GM18870 (cell line): ENCODE measurements around the gene INAVA.

Experiments
- ATAC-seq: cut with Tn5 transposase; IDR thresholded peaks from one replicate; pipeline ENCODE4 v1.9.1; 2021; ENCODE audit warnings: moderate library complexity; ENCODE audit not compliant: unreplicated experiment

INAVA gene

DNA sequence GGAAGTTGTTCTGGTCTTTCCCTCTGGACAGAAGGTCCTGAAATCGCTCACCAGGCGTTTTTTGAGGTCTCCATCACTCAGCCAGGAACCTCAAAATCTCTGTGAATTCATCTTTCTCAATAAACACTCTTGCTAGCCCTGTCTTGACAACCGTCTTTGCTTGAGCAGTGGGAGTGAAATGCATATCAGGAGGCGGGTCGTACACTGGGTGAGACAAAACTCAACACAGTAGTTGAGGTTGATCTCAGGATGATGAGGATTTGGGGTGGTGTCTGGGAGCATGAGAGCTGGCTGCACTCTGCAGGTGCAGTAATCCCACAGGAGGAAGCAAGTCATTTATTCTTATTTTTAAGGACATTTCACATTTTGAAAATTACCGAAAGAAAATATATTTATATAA is 20.0 kb upstream of the INAVA start:
- no peak for ATAC-seq

- ATAC-seq: no peak
Observed at GRCh38 chr1:200875416-200875815, 19.3 kb upstream of the INAVA start.

DNA sequence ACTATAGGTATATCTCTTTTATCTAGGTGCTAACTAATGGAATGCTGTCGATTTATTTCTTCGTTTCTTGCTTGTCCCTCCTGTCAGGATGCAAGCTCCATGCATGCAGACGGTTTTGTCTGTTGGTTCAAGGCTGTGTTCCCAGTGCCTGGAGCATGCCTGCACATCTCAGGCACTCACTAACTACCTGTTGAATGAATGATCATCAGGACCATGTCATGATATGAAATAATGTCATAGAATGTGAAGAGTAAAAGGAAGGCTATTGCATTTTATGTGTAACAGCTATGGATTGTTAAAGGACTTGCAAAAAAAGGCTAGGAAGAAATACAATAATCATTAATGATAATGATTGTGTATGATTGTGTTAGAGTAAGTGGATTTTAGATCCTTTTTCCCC is 17.7 kb upstream of the INAVA start:
- ATAC-seq: no peak

- peak; percentile 85 for ATAC-seq
Observed at GRCh38 chr1:200877839-200878551, 16.7 kb upstream of the INAVA start.

DNA sequence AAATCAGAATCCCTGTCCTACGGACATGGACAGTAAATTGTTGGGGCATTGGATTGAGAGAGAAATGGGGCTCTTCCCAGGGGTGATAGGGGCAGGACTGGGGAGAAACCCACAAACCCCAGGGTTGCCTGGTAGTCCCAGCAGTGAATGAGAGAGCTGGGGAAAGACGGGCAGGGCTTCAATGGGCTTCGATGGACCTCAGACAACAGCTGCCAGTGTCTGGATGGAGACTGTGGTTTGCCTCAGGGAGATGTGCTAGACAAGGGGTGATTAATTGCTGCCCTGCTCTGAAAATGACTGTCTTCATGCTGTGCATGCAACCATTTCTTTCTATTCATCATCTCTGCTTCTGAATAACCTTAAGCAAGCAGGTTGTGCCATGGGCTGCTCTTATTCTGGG is 14.5 kb upstream of the INAVA start:
- ATAC-seq: peak; percentile 82

- ATAC-seq: no peak
Observed at GRCh38 chr1:200883118-200883517, 11.6 kb upstream of the INAVA start.

GRCh38 chr1:200885623-200886402 is 8.9 kb upstream of the INAVA start:
- ATAC-seq: no peak

DNA sequence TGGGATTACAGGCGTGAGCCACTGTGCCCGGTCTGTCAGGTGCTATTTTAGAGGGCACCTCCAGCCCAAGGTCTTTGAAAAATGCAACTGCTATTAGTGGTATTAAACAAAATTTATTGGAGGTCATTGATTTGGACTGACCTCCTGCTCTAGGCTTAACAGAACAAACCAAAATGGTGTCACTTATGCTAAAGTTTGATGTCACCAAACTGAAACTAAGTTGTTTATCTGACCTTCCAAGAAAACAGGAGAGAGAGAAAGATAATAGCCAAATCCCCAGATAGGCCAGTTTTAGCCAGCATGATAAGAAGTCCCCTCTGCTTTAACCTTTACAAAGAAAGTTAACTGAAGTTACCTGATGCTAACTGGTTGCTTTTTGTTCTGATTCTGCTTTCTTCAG is 8.1 kb upstream of the INAVA start:
- no peak for ATAC-seq

- ATAC-seq: no peak
Observed at GRCh38 chr1:200887036-200887435, 7.7 kb upstream of the INAVA start.

GRCh38 chr1:200887772-200888348 is 6.8 kb upstream of the INAVA start:
- no peak for ATAC-seq

- peak; percentile 93 for ATAC-seq
Observed at GRCh38 chr1:200888349-200888838, 6.3 kb upstream of the INAVA start.

DNA sequence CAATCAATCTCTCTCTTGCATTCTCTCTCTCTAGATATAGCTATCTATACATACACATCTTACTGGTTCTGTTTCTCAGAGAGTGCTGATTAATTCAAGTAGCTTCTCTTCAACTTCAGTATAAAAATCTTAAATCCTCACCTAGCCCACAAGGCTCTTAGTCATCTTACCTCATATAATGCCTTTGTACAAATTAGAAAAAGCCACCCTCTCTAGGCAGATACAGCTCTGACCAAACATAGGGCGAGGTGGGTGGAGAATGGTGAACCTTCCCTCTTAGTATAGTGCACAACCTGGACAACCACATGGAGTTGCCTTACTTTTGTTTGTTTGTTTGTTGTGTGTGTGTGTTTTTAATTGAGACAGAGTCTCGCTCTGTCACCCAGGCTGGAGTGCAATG is 5.1 kb upstream of the INAVA start:
- no peak for ATAC-seq

DNA sequence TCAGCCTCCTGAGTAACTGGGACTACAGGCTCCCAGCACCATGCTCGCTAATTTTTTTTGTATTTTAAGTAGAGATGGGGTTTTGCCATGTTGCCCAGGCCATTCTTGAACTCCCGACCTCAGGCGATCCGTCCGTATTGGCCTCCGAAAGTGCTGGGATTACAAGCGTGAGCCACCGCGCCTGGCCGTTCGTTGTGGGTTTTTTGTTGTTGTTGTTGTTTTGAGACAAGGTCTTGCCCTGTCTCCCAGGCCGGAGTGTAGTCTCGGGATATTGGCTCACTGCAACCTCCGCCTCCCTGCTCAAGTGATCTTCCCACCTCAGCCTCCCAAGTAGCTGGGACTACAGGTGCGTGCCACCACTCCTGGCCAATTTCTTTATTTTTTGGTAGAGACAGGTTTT is 4.7 kb upstream of the INAVA start:
- no peak for ATAC-seq

GRCh38 chr1:200890818-200891773 is 3.6 kb upstream of the INAVA start:
- ATAC-seq: no peak

- no peak for ATAC-seq
Observed at GRCh38 chr1:200891774-200892157, 2.9 kb upstream of the INAVA start.

- ATAC-seq: no peak
Observed at GRCh38 chr1:200892546-200892945, 2.2 kb upstream of the INAVA start.

- no peak for ATAC-seq
Observed at GRCh38 chr1:200892958-200893357, 1.7 kb upstream of the INAVA start.

- no peak for ATAC-seq
Observed at GRCh38 chr1:200893411-200893901, 1.2 kb upstream of the INAVA start.

DNA sequence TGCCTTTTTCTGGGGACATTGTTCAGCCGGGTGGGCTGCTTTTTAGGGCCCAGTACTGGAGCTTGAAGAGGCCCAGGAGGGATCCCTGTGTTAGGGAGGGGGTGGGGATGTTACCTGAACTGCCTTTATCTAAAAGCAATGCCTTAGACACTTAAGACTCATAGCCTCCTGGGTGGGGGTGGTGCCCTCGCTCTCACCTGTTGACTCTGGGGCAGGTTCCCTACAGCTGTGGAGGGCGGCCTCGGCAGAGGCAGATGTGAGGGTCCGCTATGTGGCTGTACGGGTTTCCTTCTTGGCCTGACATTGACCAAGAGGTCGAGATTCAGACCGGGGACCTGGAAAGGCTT is 716 bp downstream of the INAVA start:
- ATAC-seq: no peak

- peak; percentile 56 for ATAC-seq
Observed at GRCh38 chr1:200895801-200896530, 1.3 kb downstream of the INAVA start.
